K562 treated with DMSO at 1 percent for 48 hours (cell line): ENCODE data around the gene SIX5. TPM values are rescaled to one million over a fixed set of nuclear protein-coding genes. Genes with fewer than 3 reads are reported as not detected.

Experiments used
- total RNA-seq: library from RNA; unstranded; fragments of 300-600 nt; gene quantifications from 2 replicates; pipeline ENCODE4 v1.2.3, GENCODE V29; 2022; ENCODE audit warnings: low replicate concordance; ENCODE audit errors: extremely low read depth

The SIX5 gene
- not detected in 2 replicates for total RNA-seq

DNA sequence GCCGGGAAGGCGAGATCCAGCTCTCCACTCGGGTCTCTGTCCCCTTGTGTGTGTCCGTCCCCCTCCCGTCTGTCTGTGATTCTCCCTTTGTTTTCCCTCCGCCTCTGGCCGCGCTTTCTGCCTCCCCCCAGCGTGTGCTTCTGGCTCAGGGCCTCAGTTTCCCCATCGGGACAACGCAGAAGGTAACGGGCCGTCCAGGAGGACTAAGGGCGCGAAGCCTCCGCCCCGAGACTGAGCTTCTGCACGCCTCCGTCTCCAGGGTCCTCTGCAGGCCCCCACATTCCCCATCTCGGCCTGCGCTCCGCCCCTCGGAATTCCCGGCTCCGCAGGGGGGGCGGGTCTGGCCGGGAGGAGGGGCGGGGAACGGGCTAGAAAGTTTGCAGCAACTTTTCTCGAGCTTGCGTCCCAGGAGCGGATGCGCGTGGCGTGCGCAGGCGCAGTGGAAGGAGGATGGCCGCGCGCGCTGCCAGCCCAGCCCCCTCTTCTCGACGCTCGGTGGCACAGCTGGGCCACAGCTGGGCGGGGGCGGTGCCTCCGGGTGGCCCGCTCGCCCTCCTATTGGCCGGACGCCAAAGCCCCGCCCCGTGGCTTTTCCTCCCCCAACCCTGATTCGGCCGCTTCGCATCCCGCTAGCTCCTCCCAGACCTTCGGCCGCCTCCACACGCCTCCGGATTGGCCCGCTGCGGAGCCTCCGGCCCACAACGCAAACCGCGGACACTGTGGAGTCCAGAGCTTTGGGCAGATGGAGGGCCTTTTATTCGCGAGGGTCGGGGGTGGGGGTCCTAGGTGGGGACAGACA, at the start of gene SIX5:
Gene SIX5 (minus strand): TSS at position 269 of the 799 bp plus-strand sequence. CDS start 408 bp downstream, outside the sequence.

DNA sequence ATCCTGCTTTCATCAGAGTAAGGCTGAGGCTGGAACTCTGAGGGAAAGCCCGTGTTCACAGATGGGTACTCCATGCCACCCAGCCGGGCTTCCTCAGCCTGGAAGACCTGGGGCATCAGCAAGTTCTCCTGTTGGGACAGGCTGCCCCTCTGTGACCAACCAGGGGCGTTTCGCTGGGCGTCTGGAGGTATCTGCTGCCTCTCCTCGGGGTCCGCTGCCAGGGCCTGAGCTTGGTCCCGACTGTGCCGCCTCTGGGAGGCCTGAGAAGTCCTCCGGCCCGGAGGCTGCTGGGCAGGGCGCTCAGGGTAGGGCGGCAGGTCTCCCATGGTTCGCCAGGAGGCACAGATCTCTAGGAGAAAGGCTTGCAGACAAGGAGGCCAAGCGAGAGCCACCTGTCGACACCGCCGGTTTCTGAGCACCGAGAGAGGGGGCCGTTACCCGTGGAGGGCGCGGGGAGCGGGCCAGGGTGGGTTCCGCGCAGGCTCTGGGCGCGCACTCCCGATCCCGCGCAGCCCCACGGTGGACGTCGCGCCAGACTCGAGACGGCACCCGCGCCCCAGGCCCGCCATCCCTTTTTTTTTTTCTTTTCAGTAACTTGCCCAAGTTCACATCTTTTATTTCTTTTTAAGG, 45.9 kb upstream of the SIX5 start, which contains the start of gene RSPH6A:
Gene RSPH6A (minus strand): TSS at position 458 of the 630 bp plus-strand sequence. CDS start 132 bp downstream, at position 326.

DNA sequence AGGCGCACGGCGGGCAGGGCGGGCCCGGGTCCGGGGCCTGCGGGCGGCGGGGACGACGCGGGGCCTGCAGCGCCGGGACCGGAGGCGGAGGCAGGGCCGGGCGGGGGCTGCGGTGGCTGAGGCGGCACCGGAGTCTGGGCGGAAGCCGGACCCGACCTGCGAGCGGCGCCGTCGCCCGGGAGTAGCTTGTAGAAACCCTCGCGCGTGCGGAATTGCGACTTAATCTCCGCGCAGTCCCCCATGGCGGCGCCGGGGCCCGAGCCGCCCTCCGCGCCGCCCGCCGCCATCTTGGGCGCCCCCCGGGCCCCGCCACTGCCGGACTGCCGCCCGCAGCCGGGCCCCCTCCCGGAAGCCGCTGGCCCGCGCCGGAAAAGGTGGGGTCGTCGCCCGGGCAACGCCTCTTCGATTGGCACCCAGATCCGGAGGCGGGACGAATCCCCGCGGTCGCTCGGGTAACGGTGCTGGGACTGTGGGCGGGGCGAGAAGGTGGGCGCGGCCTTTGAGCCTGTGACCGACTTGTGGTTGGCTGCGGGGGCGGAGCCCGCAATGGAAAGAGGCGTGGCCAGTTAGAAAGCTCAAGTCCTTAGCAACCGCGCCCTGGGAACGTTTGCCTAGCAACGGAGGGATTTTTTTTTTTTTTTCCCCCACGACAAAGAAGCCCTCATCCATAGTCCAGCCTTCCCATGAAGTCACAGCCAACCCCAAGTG, 23.6 kb upstream of the SIX5 start, which contains the start of gene DMWD:
Gene DMWD (minus strand): TSS at position 376 of the 708 bp plus-strand sequence. CDS start 89 bp downstream, at position 287.

DNA sequence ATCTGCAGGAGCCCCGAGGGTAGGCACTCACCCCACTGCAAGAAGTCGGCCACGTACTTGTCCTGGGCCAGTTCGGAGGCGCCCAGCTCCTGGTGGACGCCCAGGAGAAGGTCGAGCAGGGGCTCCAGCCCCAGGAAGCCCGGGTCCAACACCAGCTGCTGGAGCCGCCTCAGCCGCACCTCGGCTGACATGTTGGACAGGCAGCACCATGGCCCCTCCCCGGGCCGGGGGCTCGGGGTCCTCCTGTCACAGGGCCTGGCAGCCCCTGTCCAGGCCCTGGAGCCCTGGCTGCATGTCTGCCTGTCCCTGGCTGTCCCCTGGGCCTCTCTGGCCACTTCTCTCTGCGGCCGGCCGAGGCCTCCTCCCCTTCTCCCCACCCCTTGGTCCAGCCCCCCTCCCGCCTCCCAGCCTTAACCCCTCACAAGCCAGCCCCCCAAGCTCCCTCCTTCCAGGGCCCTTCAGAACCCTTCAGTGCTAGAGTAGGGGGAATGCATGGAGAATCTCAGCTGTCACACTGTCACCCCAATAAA, 13.2 kb upstream of the SIX5 start, which contains the start of gene DMPK:
Gene DMPK (minus strand): TSS at position 329 of the 530 bp plus-strand sequence. CDS start 138 bp downstream, at position 191.

DNA sequence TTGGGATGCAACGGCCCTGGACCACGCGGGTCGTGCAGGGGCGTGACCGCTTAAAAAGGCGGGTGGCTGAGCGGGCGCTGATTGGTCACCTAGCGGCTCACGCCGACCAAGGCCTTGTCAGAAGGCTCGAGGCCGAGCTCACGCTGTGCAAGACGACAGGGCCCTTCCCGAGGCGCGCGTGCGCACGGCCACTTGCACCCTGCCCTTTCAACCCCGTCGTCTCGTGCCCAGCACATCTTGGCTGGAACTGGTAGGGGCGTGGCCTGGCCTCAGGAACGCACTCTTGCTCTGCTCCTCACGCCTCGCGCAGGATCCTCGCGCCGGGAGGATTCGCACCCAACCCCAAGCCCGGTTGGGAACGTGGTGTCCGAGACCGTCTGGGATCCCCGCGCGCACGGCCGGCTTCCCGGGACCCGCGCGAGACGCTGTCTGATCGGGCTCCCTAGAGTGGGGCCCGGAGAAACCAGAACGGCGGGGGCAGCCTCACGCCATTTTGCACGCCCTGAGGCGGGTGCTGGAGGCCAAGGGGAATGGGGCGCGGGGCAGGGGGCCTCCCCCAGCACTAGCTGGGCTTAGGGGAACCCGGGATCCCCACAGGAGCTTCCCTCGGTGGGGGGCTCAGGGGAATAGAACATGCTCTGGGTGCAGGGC, 35.8 kb downstream of the SIX5 start, which contains the start of gene MEIOSIN:
Gene MEIOSIN (plus strand): TSS at position 280 of the 651 bp plus-strand sequence. CDS start 1,938 bp downstream, outside the sequence.

DNA sequence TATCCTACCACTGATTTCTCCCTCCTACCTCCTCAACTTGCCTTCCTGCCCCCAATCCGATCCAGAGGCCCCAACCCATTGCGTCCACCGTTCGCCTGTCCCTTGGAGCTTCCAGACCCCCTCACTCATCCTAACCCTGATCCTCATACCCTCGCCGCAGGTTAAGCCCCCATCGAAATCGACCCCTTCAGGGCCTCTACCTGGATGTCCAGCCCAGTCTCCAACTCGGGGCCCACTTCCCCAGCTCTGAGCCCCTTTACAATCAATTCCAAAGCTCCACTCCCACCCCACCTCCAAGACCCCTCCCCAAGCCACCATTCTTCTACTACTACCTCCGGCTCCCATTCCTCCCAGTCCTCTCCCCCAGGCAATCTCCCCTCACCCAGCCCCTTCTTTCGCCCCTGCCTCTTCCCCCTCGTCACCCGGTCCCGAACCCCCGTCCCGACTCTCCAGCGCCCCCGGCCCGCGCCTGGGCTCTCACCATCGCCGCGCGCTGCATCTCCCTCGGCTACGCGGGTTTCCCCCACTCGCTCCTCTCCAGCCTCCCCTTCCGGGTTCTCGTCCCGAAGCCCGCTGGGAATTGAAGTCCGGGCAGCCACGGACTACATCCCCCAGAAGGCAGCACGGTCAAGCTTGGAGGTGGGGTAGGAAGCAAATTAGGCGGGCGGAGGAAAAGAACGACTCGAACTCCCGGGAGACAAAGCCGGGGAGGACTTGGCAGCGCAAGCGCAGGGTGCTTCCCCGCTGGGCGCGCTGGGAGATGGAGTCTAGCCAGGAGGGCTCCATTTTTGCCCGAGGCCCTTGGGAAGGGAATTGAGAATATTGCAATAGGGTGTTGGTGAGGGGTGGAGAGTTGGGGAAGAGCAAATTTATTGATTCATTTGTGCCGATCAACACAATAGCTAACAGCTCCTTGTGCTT, 38.4 kb downstream of the SIX5 start, which contains the start of gene FBXO46:
Gene FBXO46 (minus strand): TSS at position 529 of the 921 bp plus-strand sequence. CDS start 17,401 bp downstream, outside the sequence.

Other genes starting within 250 kb of the SIX5 start
- not detected in 2 replicates for gene OPA3, start 184.4 kb downstream of the SIX5 start, total RNA-seq
- gene GPR4, start 167.0 kb downstream of the SIX5 start, total RNA-seq = not detected in 2 replicates
- gene EML2, start 129.9 kb downstream of the SIX5 start, total RNA-seq = not detected in 2 replicates
- not detected in 2 replicates for gene GIPR, start 101.0 kb downstream of the SIX5 start, total RNA-seq
- gene SNRPD2, start 77.3 kb downstream of the SIX5 start, total RNA-seq = not detected in 2 replicates
- gene QPCTL, start 76.6 kb downstream of the SIX5 start, total RNA-seq = not detected in 2 replicates
- gene FBXO46, start 38.4 kb downstream of the SIX5 start, total RNA-seq = not detected in 2 replicates
- not detected in 2 replicates for gene MEIOSIN, start 35.8 kb downstream of the SIX5 start, total RNA-seq
- gene DMPK, start 13.2 kb upstream of the SIX5 start, total RNA-seq = not detected in 2 replicates
- gene DMWD, start 23.6 kb upstream of the SIX5 start, total RNA-seq = not detected in 2 replicates
- not detected in 2 replicates for gene RSPH6A, start 46.1 kb upstream of the SIX5 start, total RNA-seq
- not detected in 2 replicates for gene SYMPK, start 93.9 kb upstream of the SIX5 start, total RNA-seq
- not detected in 2 replicates for gene FOXA3, start 95.1 kb upstream of the SIX5 start, total RNA-seq
- gene IRF2BP1, start 116.9 kb upstream of the SIX5 start, total RNA-seq = not detected in 2 replicates
- gene MYPOP, start 133.4 kb upstream of the SIX5 start, total RNA-seq = not detected in 2 replicates
- not detected in 2 replicates for gene NANOS2, start 145.5 kb upstream of the SIX5 start, total RNA-seq
- not detected in 2 replicates for gene NOVA2, start 204.6 kb upstream of the SIX5 start, total RNA-seq
- gene CCDC61, start 226.2 kb upstream of the SIX5 start, total RNA-seq = not detected in 2 replicates